GM23248 (cell line): Measurements from ENCODE around the gene TMIGD1.

Experiments used
- EZH2 ChIP-seq: fragments of 200-600 bp; sonication (generic); IDR thresholded peaks from 2 replicates; pipeline ENCODE4 v1.6.1; 2018; ENCODE audit warnings: antibody characterized with exemption, mild to moderate bottlenecking; ENCODE audit not compliant: insufficient read depth, poor library complexity, severe bottlenecking
- EZH2phosphoT487 ChIP-seq: fragments of 200-600 bp; sonication (generic); IDR thresholded peaks from 2 replicates; pipeline ENCODE4 v1.6.1; 2018; ENCODE audit warnings: antibody characterized with exemption, moderate library complexity, mild to moderate bottlenecking, low read depth; ENCODE audit not compliant: insufficient read depth

DNA sequence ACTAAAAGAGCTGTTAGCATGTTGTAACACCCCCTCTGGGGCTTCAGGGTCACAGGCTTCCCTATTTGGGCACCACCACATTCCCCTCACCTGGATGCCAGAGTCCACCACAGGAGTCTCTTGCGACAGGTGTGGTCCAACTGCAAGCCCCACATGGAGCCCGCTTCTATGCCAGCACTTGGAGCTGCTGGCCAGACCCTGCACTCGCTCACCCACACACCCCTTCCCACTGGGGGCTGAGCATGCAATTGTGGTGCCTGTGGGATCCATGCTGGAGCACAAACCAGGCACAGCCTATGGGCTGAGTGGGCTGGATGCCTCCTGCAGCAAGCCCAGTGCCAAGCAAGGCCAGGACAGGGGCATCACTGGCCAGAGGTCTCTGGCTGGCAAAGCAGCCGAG lies 36.1 kb downstream of the TMIGD1 start:
- no peak for TF ChIP-seq EZH2
- TF ChIP-seq EZH2phosphoT487 = no peak
